Spleen (tissue), 11 donors: ENCODE data around the gene KRT34. TPM values are rescaled to one million over a fixed set of nuclear protein-coding genes. Genes with fewer than 3 reads are reported as not detected.

Experiments
- DNase-seq: peaks from one replicate; pipeline ENCODE4 v3.0.0-alpha.2; 2020
- H3K27ac ChIP-seq, 8 donors: fragments of 200-600 bp; sonication (generic) in 7 of 8; 1 replicate in 4 of 8; 2 replicates in 4 of 8; pipeline versions ENCODE4 v1.5.0 to v1.8.0; 2016 to 2021; ENCODE audit warnings: inconsistent platforms in 4 of 8, mild to moderate bottlenecking in 4 of 8, moderate library complexity in 1 of 8
- H3K27me3 ChIP-seq, 7 donors: fragments of 200-600 bp; sonication (generic) in 6 of 7; replicated peaks in 1 of 7; 1 replicate in 4 of 7; 2 replicates in 3 of 7; pipeline versions ENCODE4 v1.5.0 to v1.8.0; 2016 to 2021; ENCODE audit warnings: inconsistent platforms in 3 of 7, mild to moderate bottlenecking in 1 of 7
- H3K36me3 ChIP-seq, 6 donors: fragments of 200-600 bp; sonication (generic) in 5 of 6; 1 replicate in 4 of 6; 2 replicates in 2 of 6; pipeline versions ENCODE4 v1.5.0 to v1.8.0; 2016 to 2021; ENCODE audit warnings: inconsistent platforms in 2 of 6
- H3K4me1 ChIP-seq, 6 donors: fragments of 200-600 bp; sonication (generic) in 5 of 6; 1 replicate in 3 of 6; 2 replicates in 3 of 6; pipeline versions ENCODE4 v1.5.0 to v1.8.0; 2016 to 2021; ENCODE audit warnings: inconsistent platforms in 3 of 6
- H3K4me3 ChIP-seq, 8 donors: fragments of 200-600 bp; sonication (generic) in 7 of 8; 1 replicate in 4 of 8; 2 replicates in 4 of 8; pipeline versions ENCODE4 v1.5.0 to v1.8.0; 2016 to 2021; ENCODE audit warnings: inconsistent platforms in 4 of 8, mild to moderate bottlenecking in 4 of 8, moderate library complexity in 2 of 8
- H3K9me3 ChIP-seq, 8 donors: fragments of 200-600 bp; sonication (generic) in 7 of 8; 1 replicate in 4 of 8; 2 replicates in 4 of 8; pipeline versions ENCODE4 v1.5.0 to v1.8.0; 2016 to 2021; ENCODE audit warnings: inconsistent platforms in 4 of 8
- CTCF ChIP-seq, 11 experiments: fragments of 200-600 bp in 7 of 11; fragments of 450-650 bp in 4 of 11; sonication (generic) in 4 of 11; IDR thresholded peaks in 8 of 11; conservative IDR thresholded peaks in 3 of 11; 1 replicate in 7 of 11; 2 replicates in 4 of 11; pipeline versions ENCODE4 v1.4.0 to v1.8.0; 2016 to 2021; ENCODE audit warnings: antibody characterized with exemption in 11 of 11, inconsistent platforms in 4 of 11, mild to moderate bottlenecking in 1 of 11
- POLR2A ChIP-seq, 3 donors: fragments of 450-650 bp; IDR thresholded peaks; one replicate each; pipeline ENCODE4 v1.5.1; 2017; ENCODE audit warnings: antibody characterized with exemption in 3 of 3, mild to moderate bottlenecking in 1 of 3
- POLR2AphosphoS5 ChIP-seq, 3 donors: sonication (generic); formaldehyde crosslinking; IDR thresholded peaks; one replicate each; pipeline ENCODE4 v1.5.1; 2017; ENCODE audit warnings: antibody characterized with exemption in 3 of 3
- WGBS, 5 donors: extraction: QIAGEN DNeasy Blood & Tissue Kit in 3 of 5; methylation state at CpG; one replicate each; pipeline versions ENCODE4 v1.1.5 to v1.1.7; 2013 to 2018; 5-methylcytosine and 5-hydroxymethylcytosine counted together
- intact Hi-C: fragments of 100-400 bp; cut with DNase I; formaldehyde crosslinking; loops from one replicate; pipeline ENCODE4 v1.15.0; 2023; ENCODE audit warnings: low total_unique reads
- polyA plus RNA-seq, 3 donors: library from polyadenylated mRNA; stranded (reverse); fragments of 200-250 nt; gene quantifications; one replicate each; pipeline ENCODE4 v1.2.1, GENCODE V29; 2013
- total RNA-seq, 7 donors: library from RNA; depleted of rRNA in 3 of 7; stranded (reverse); fragments of >200 nt in 3 of 7; fragmentation: NEBNext Ultra II Directional in 4 of 7; extraction: Animal tissue kit (Norgen Biotek cat#: 25700) in 4 of 7; gene quantifications; one replicate each; pipeline versions ENCODE4 v1.1.0 to v1.2.1, GENCODE V29; 2016 to 2021
- donor health status: healthy with polysubstance abuse.
- donor health status: DM: no; HTN: no; CAD: no; lungs with moderate emphysema.
- donor health status: DM: no; HTN: no; CAD: no.
- donor health status: Bipolar disorder and iron deficiency.
- donor health status: healthy.
- donor health status: DM: no; HTN: no; CAD: no.
- donor health status: DM: yes; HTN: yes; CAD: no.

Gene KRT34
- total and polyA plus RNA-seq, 10 donors: not detected

- WGBS, 5 donors: 90 to 96% (median 91%) methylated on average over 7 of the region's 7 CpGs
- TF ChIP-seq POLR2AphosphoS5 (IDR thresholded peaks at IDR 0.05) (no peak), CTCF (IDR thresholded peaks at IDR 0.05 in 8 of 11, conservative IDR thresholded peaks at IDR 0.05 in 3 of 11) (peak in 1 of 11 experiments; percentile 2)
- Histone ChIP-seq H3K36me3 (no peaks in the 10 kb centered on the region), H3K27ac (no peak overlapping the region), H3K27me3 (no peaks in the 10 kb centered on the region), H3K9me3 (no peaks in the 10 kb centered on the region), H3K4me3 (no peak overlapping the region), H3K4me1 (peaks cover 0 to 5% (median 0%) of the 10 kb centered on the region in 6 donors)
- no peak for DNase-seq
- intact Hi-C loops: no loop called here
These were observed 36.2 kb upstream of the KRT34 start for GRCh38 chr17:41418116-41418860.

GRCh38 chr17:41417576-41418015 lies 35.5 kb upstream of the KRT34 start:
- DNase-seq: no peak
- Histone ChIP-seq H3K4me3 (no peak overlapping the region), H3K27me3 (no peaks in the 10 kb centered on the region), H3K4me1 (peaks cover 0 to 5% (median 0%) of the 10 kb centered on the region in 6 donors), H3K9me3 (no peaks in the 10 kb centered on the region), H3K27ac (no peak overlapping the region), H3K36me3 (no peaks in the 10 kb centered on the region)
- peak in 4 of 11 experiments; percentile 18 to 39 (median 30) for TF ChIP-seq CTCF (IDR thresholded peaks at IDR 0.05 in 8 of 11, conservative IDR thresholded peaks at IDR 0.05 in 3 of 11)
- no peak for TF ChIP-seq POLR2AphosphoS5 (IDR thresholded peaks at IDR 0.05)
- intact Hi-C loops: no loop called here
- WGBS, 5 donors: 48 to 61% (median 53%) methylated on average over 4 of the region's 4 CpGs

DNA sequence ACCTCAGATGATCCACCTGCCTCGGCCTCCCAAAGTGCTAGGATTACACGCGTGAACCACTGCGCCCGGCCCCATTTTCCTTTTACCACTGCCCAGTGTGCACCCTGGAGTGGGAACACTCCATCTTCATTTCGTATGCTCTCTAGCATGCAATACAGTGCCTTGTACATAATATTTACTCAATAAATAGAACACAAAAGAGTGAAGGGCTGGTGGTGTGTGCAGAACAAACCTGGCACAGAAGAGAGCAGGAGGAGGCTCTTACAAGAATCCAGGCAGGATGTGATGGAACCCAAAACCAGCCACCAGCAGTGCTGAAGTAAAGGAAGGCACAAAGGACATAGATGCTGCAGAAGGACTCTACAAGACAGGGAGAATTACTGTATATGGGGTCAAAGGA lies 35.0 kb upstream of the KRT34 start:
- H3K27me3 ChIP-seq: no peaks in the 10 kb centered on the region
- H3K9me3 ChIP-seq: no peaks in the 10 kb centered on the region
- no peaks in the 10 kb centered on the region for H3K36me3 ChIP-seq
- TF ChIP-seq CTCF (IDR thresholded peaks at IDR 0.05 in 8 of 11, conservative IDR thresholded peaks at IDR 0.05 in 3 of 11) (no peak), POLR2A (IDR thresholded peaks at IDR 0.05) (no peak), POLR2AphosphoS5 (IDR thresholded peaks at IDR 0.05) (no peak)
- H3K27ac ChIP-seq: no peak overlapping the region
- DNase-seq: no peak
- no peak overlapping the region for H3K4me3 ChIP-seq
- H3K4me1 ChIP-seq: peaks cover 0 to 5% (median 0%) of the 10 kb centered on the region in 6 donors
- intact Hi-C loops: no loop called here
- 93 to 99% (median 96%) methylated on average over 6 of the region's 6 CpGs for WGBS, 5 donors

DNA sequence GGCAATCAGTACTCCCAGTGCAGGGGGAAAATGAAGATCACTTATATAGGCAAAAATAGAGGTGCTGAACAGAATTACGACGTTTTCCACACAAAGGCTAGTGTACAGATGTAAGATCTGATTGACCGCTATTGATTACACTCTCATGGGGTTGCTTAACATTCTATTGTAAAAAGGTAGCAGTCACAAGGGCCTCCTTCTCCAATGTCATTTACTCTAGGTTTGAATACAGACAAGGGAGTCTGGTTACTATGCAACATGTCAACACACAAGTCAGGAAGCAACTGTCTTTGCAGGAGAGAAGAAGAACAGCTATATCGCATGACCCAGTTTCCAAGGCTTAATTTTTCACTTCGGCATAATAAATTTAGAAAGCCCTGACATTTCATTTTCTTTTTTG lies 34.4 kb upstream of the KRT34 start:
- Histone ChIP-seq H3K4me1 (peaks cover 0 to 5% (median 0%) of the 10 kb centered on the region in 6 donors), H3K36me3 (no peaks in the 10 kb centered on the region), H3K4me3 (no peak overlapping the region), H3K27me3 (no peaks in the 10 kb centered on the region), H3K9me3 (no peaks in the 10 kb centered on the region), H3K27ac (no peak overlapping the region)
- DNase-seq: no peak
- no peak for TF ChIP-seq POLR2AphosphoS5 (IDR thresholded peaks at IDR 0.05)
- intact Hi-C loops: no loop called here
- 85 to 96% (median 92%) methylated on average over 5 of the region's 5 CpGs for WGBS, 5 donors
